Breast epithelium (tissue), 4 donors: ENCODE results near the gene ELL. TPM values are rescaled to one million over a fixed set of nuclear protein-coding genes. Genes with fewer than 3 reads are reported as not detected.

Experiments used
- DNase-seq, 2 donors: peaks; one replicate each; pipeline ENCODE4 v3.0.0-alpha.2; 2019; ENCODE audit warnings: low spot score in 2 of 2
- H3K27ac ChIP-seq, 2 donors: fragments of 200-600 bp; sonication (generic) in 1 of 2; one replicate each; pipeline ENCODE4 v1.5.1; 2016 to 2019; ENCODE audit warnings: mild to moderate bottlenecking in 1 of 2
- H3K27me3 ChIP-seq, 2 donors: fragments of 200-600 bp; sonication (generic) in 1 of 2; one replicate each; pipeline versions ENCODE4 v1.5.1 to v1.6.0; 2017 to 2019; ENCODE audit warnings: control low read depth in 1 of 2, mild to moderate bottlenecking in 1 of 2
- H3K36me3 ChIP-seq: fragments of 200-600 bp; one replicate; pipeline ENCODE4 v1.5.1; 2019
- H3K4me1 ChIP-seq, 2 donors: fragments of 200-600 bp; sonication (generic); one replicate each; pipeline ENCODE4 v1.5.1; 2016 to 2019; ENCODE audit warnings: control low read depth in 1 of 2
- H3K4me3 ChIP-seq, 3 donors: fragments of 200-600 bp; sonication (generic); 1 replicate in 2 of 3; 2 replicates in 1 of 3; pipeline ENCODE4 v1.5.1; 2016 to 2019; ENCODE audit warnings: mild to moderate bottlenecking in 3 of 3, moderate library complexity in 2 of 3
- H3K9me3 ChIP-seq, 2 donors: fragments of 200-600 bp; sonication (generic) in 1 of 2; one replicate each; pipeline ENCODE4 v1.5.1; 2016 to 2019; ENCODE audit warnings: control low read depth in 1 of 2
- POLR2A ChIP-seq: fragments of 450-650 bp; IDR thresholded peaks from one replicate; pipeline ENCODE4 v1.6.1; 2016; ENCODE audit warnings: antibody characterized with exemption, mild to moderate bottlenecking, moderate library complexity
- POLR2AphosphoS5 ChIP-seq, 3 donors: sonication (generic); formaldehyde crosslinking; IDR thresholded peaks; one replicate each; pipeline ENCODE4 v1.6.1; 2017; ENCODE audit warnings: antibody characterized with exemption in 3 of 3
- intact Hi-C: fragments of 100-400 bp; cut with DNase I; formaldehyde crosslinking; loops from one replicate; pipeline ENCODE4 v1.15.1; 2023; ENCODE audit warnings: low total_unique reads
- total RNA-seq, 3 donors: library from RNA; depleted of rRNA; stranded (reverse); fragments of >200 nt; gene quantifications; one replicate each; pipeline ENCODE4 v1.1.0, GENCODE V29; 2016
- TF ChIP-seq, protein P1 (sequence below), 3 donors: fragments of 450-650 bp; IDR thresholded peaks; one replicate each; pipeline ENCODE4 v1.5.1; 2016 to 2017; ENCODE audit warnings: antibody characterized with exemption in 3 of 3, mild to moderate bottlenecking in 3 of 3, moderate library complexity in 3 of 3

ELL gene
- total RNA-seq, 3 donors from 2014 or later = 13.0 to 22.3 (median 15.7) TPM

DNA sequence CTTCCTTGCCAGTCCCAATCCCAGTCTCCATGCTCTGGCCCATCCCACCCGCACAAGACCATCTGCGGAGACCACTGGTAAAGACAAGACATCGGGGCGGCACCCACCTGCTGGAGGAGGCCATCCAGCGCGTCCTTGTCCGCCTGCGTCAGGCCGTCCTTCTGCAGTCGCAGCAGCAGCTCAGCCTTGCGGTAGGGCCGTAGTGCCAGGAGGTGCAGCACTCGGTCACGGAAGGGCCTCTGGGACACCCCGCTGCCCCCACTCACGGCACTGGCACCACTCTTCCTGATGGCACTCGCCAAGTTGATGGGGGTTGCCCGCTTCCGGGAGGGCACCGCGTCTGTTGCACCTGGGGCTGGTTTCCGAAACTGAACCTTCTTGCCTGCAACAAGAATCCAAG lies 60.4 kb downstream of the ELL start:
- Histone ChIP-seq H3K36me3 (peaks cover 6% of the 10 kb centered on the region), H3K9me3 (no peaks in the 10 kb centered on the region), H3K27me3 (no peaks in the 10 kb centered on the region), H3K4me3 (no peak overlapping the region), H3K4me1 (peaks cover 20 to 24% of the 10 kb centered on the region in 2 donors), H3K27ac (peak overlapping the region; percentile 54 to 95)
- intact Hi-C loops = no loop called here
- DNase-seq = no peak
- TF ChIP-seq, protein P1, sequence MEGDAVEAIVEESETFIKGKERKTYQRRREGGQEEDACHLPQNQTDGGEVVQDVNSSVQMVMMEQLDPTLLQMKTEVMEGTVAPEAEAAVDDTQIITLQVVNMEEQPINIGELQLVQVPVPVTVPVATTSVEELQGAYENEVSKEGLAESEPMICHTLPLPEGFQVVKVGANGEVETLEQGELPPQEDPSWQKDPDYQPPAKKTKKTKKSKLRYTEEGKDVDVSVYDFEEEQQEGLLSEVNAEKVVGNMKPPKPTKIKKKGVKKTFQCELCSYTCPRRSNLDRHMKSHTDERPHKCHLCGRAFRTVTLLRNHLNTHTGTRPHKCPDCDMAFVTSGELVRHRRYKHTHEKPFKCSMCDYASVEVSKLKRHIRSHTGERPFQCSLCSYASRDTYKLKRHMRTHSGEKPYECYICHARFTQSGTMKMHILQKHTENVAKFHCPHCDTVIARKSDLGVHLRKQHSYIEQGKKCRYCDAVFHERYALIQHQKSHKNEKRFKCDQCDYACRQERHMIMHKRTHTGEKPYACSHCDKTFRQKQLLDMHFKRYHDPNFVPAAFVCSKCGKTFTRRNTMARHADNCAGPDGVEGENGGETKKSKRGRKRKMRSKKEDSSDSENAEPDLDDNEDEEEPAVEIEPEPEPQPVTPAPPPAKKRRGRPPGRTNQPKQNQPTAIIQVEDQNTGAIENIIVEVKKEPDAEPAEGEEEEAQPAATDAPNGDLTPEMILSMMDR (IDR thresholded peaks at IDR 0.05) = no peak
- TF ChIP-seq POLR2AphosphoS5 (IDR thresholded peaks at IDR 0.05) (no peak), POLR2A (no peak)

GRCh38 chr19:18460900-18461299 lies 61.0 kb downstream of the ELL start:
- H3K4me3 ChIP-seq = no peak overlapping the region
- no peaks in the 10 kb centered on the region for H3K27me3 ChIP-seq
- peak overlapping the region; percentile 54 to 95 for H3K27ac ChIP-seq
- intact Hi-C loops = no loop called here
- peaks cover 6% of the 10 kb centered on the region for H3K36me3 ChIP-seq
- no peaks in the 10 kb centered on the region for H3K9me3 ChIP-seq
- DNase-seq = no peak
- TF ChIP-seq, protein P1 (IDR thresholded peaks at IDR 0.05) = no peak
- TF ChIP-seq POLR2AphosphoS5 (IDR thresholded peaks at IDR 0.05) (no peak), POLR2A (no peak)
- H3K4me1 ChIP-seq = peaks cover 20 to 24% of the 10 kb centered on the region in 2 donors

- TF ChIP-seq POLR2AphosphoS5 (IDR thresholded peaks at IDR 0.05) (no peak), POLR2A (no peak)
- TF ChIP-seq, protein P1 (IDR thresholded peaks at IDR 0.05) = no peak
- intact Hi-C loops = no loop called here
- Histone ChIP-seq H3K4me1 (peaks cover 11 to 12% of the 10 kb centered on the region in 2 donors), H3K9me3 (no peaks in the 10 kb centered on the region), H3K27me3 (no peaks in the 10 kb centered on the region), H3K4me3 (no peak overlapping the region), H3K36me3 (peaks cover 6% of the 10 kb centered on the region), H3K27ac (peak overlapping the region in 1 of 2 donors; percentile 71)
- DNase-seq = no peak
These were observed 64.2 kb downstream of the ELL start for GRCh38 chr19:18457483-18458331.

DNA sequence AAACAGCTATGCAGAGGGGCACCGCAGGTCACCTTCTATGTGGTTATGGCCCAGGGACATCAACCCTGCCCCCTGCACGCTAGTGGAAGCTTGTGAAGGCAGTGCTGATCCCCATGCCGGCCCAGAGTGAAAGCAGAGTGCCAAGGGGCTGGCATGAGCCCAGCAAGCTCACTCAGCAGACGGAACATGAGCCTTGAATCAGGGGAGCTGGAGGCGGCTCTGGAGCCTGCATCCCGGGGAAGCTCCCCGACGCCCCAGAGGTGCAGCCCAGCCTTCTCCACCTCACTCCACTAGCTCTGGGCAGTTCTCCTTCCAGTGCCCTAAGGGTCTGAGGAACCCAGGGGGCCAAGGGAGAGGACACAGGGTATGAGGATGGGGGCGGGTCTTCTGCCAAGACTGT lies 64.9 kb downstream of the ELL start:
- H3K4me3 ChIP-seq = no peak overlapping the region
- TF ChIP-seq POLR2AphosphoS5 (IDR thresholded peaks at IDR 0.05) = no peak
- no peak for TF ChIP-seq POLR2A
- TF ChIP-seq, protein P1 (IDR thresholded peaks at IDR 0.05) = no peak
- H3K4me1 ChIP-seq = peaks cover 11 to 12% of the 10 kb centered on the region in 2 donors
- peak overlapping the region in 1 of 2 donors; percentile 71 for H3K27ac ChIP-seq
- H3K9me3 ChIP-seq = no peaks in the 10 kb centered on the region
- H3K27me3 ChIP-seq = no peaks in the 10 kb centered on the region
- peaks cover 6% of the 10 kb centered on the region for H3K36me3 ChIP-seq
- intact Hi-C loops = no loop called here
- DNase-seq = no peak

GRCh38 chr19:18456279-18456678 lies 65.6 kb downstream of the ELL start:
- no peak for TF ChIP-seq POLR2AphosphoS5 (IDR thresholded peaks at IDR 0.05)
- TF ChIP-seq POLR2A = no peak
- no peaks in the 10 kb centered on the region for H3K27me3 ChIP-seq
- intact Hi-C loops = no loop called here
- no peaks in the 10 kb centered on the region for H3K9me3 ChIP-seq
- no peak for DNase-seq
- peaks cover 6% of the 10 kb centered on the region for H3K36me3 ChIP-seq
- H3K4me3 ChIP-seq = no peak overlapping the region
- H3K27ac ChIP-seq = peak overlapping the region in 1 of 2 donors; percentile 48
- peaks cover 10 to 11% of the 10 kb centered on the region in 2 donors for H3K4me1 ChIP-seq
